Kidney (tissue), 14 donors: ENCODE results near the gene SORCS2. TPM values are rescaled to one million over a fixed set of nuclear protein-coding genes. Genes with fewer than 3 reads are reported as not detected.

Source experiments
- DNase-seq, 5 donors: peaks; one replicate each; pipeline ENCODE4 v3.0.0-alpha.2; 2013 to 2020
- FAIRE-seq: peaks from 2 replicates; lab custom pipeline; 2012; peaks lifted over from hg19 to GRCh38; lab: Jason Lieb, UNC
- H3K27ac ChIP-seq, 2 donors: one replicate each; pipeline ENCODE4 v1.7.0; 2013; ENCODE audit warnings: low read depth in 2 of 2, low read length in 2 of 2, inconsistent platforms in 1 of 2
- H3K27me3 ChIP-seq: one replicate; pipeline ENCODE4 v1.7.1; 2013; ENCODE audit warnings: low read length, inconsistent platforms; ENCODE audit not compliant: control insufficient read depth, insufficient read depth
- H3K36me3 ChIP-seq, 3 donors: one replicate each; pipeline versions ENCODE4 v1.7.0 to v1.7.1; 2013; ENCODE audit warnings: low read length in 3 of 3, control low read depth in 1 of 3, inconsistent platforms in 1 of 3; ENCODE audit not compliant: insufficient read depth in 3 of 3, control insufficient read depth in 2 of 3
- H3K4me1 ChIP-seq, 3 donors: one replicate each; pipeline versions ENCODE4 v1.7.0 to v1.7.1; 2013; ENCODE audit warnings: low read length in 3 of 3, inconsistent platforms in 1 of 3, low read depth in 1 of 3; ENCODE audit not compliant: control insufficient read depth in 2 of 3, insufficient read depth in 2 of 3
- H3K4me3 ChIP-seq, 3 donors: one replicate each; pipeline versions ENCODE4 v1.7.0 to v1.8.1; 2013; ENCODE audit warnings: low read length in 3 of 3, control low read depth in 1 of 3, inconsistent platforms in 1 of 3
- H3K9ac ChIP-seq, 3 donors: one replicate each; pipeline versions ENCODE4 v1.7.0 to v1.7.1; 2013; ENCODE audit warnings: low read length in 3 of 3, control low read depth in 1 of 3, inconsistent platforms in 1 of 3
- H3K9me3 ChIP-seq, 3 donors: one replicate each; pipeline versions ENCODE4 v1.7.0 to v1.7.1; 2013; ENCODE audit warnings: low read length in 3 of 3, control low read depth in 1 of 3, inconsistent platforms in 1 of 3; ENCODE audit not compliant: control insufficient read depth in 2 of 3, insufficient read depth in 1 of 3
- intact Hi-C: fragments of 100-400 bp; cut with DNase I; formaldehyde crosslinking; loops from one replicate; pipeline ENCODE4 v1.11.1; 2022
- polyA plus RNA-seq: library from polyadenylated mRNA; stranded (reverse); fragments of 350-450 nt; fragmentation: Illumina TruSeq; extraction: RNeasy Lipid Tissue Mini Kit (QIAGEN cat#74804); gene quantifications from one replicate; pipeline ENCODE4 v1.2.3, GENCODE V29; 2014; ENCODE audit warnings: low read depth, low replicate concordance; ENCODE audit not compliant: insufficient read depth
- total RNA-seq: library from RNA; stranded (reverse); fragmentation: NEBNext Ultra II Directional; extraction: Animal tissue kit (Norgen Biotek cat#: 25700); gene quantifications from one replicate; pipeline ENCODE4 v1.2.1, GENCODE V29; 2021
- TF ChIP-seq, protein P1 (sequence below): IDR thresholded peaks from 3 replicates; pipeline ENCODE4 v1.5.1; 2012; ENCODE audit warnings: mild to moderate bottlenecking, moderate library complexity, borderline replicate concordance; ENCODE audit not compliant: insufficient read depth; ENCODE audit errors: extremely low read depth
- donor health status: control.
- donor health status: control.
- donor health status: control.
- donor health status: control.
- donor health status: control.
- donor health status: DM: yes; HTN: yes; CAD: no.
- donor health status: Normal renal cell carcinoma (clear cell type).

SORCS2 gene
- total and polyA plus RNA-seq, 2 donors from 2014 or later, result 6.1 to 9.1 TPM

DNA sequence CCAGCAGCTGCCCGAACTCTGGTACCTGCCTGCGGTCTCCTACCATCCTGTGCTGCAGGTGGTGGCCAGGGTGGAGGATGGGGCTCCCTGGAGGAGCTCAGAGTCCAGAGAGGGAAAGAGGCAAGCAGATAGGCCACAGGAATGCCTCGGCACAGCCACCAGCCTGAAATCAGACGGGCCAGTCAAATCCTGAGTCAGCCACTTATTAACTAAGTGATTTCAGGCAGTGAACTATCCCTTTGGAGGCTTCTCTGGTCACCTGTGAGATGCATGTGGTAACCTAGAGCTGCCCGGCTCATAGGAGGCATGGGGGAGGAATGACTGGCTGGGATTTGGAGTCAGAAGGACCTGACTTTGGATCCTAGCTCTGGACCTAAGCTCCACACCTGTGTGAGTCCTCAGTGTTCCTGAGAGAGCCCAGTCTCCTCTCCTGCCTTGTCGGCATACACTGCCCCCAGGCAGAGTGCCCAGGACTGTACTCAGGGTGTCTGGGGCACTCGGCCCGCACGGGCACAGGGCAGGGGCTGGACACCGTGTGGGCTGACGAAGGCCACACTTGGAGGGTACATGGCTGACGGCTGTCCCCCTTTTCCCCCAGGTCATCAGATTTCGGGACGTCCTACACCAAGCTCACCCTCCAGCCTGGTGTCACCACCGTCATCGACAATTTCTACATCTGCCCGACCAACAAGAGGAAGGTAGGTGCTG lies 338.7 kb downstream of the SORCS2 start:
- intact Hi-C loops, result no loop called here
- TF ChIP-seq, protein P1, sequence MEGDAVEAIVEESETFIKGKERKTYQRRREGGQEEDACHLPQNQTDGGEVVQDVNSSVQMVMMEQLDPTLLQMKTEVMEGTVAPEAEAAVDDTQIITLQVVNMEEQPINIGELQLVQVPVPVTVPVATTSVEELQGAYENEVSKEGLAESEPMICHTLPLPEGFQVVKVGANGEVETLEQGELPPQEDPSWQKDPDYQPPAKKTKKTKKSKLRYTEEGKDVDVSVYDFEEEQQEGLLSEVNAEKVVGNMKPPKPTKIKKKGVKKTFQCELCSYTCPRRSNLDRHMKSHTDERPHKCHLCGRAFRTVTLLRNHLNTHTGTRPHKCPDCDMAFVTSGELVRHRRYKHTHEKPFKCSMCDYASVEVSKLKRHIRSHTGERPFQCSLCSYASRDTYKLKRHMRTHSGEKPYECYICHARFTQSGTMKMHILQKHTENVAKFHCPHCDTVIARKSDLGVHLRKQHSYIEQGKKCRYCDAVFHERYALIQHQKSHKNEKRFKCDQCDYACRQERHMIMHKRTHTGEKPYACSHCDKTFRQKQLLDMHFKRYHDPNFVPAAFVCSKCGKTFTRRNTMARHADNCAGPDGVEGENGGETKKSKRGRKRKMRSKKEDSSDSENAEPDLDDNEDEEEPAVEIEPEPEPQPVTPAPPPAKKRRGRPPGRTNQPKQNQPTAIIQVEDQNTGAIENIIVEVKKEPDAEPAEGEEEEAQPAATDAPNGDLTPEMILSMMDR, result no peak
- H3K36me3 ChIP-seq, result no peaks in the 10 kb centered on the region
- H3K9ac ChIP-seq, result no peak overlapping the region
- H3K9me3 ChIP-seq, result no peaks in the 10 kb centered on the region
- no peak overlapping the region for H3K27ac ChIP-seq
- no peaks in the 10 kb centered on the region for H3K4me1 ChIP-seq
- DNase-seq, result no peak
- no peak for FAIRE-seq
- no peaks in the 10 kb centered on the region for H3K27me3 ChIP-seq
- H3K4me3 ChIP-seq, result no peak overlapping the region

DNA sequence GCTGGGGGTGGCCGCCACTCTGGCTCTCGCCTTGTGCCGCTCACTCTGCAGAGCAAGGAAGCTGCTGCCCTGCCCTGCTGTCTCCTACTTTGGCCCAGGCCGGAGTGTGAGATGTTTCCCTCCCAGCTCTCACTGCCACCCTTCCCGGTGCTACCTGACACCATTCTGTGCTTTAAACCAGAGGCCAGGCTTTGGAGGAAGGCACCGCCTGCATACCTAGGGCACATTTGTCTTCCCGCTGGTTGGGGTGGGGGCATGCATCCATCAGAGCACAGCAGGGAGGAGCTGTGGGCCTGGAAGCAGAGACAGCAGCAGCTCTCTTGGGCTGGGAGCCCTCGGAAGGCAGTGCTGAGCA lies 339.3 kb downstream of the SORCS2 start:
- H3K9me3 ChIP-seq, result no peaks in the 10 kb centered on the region
- H3K9ac ChIP-seq, result no peak overlapping the region
- FAIRE-seq, result no peak
- no peaks in the 10 kb centered on the region for H3K27me3 ChIP-seq
- no peaks in the 10 kb centered on the region for H3K4me1 ChIP-seq
- intact Hi-C loops, result no loop called here
- TF ChIP-seq, protein P1, result no peak
- H3K4me3 ChIP-seq, result no peak overlapping the region
- H3K36me3 ChIP-seq, result no peaks in the 10 kb centered on the region
- H3K27ac ChIP-seq, result no peak overlapping the region
- DNase-seq, result peak in 3 of 5 donors; percentile 40 to 51 (median 49)

DNA sequence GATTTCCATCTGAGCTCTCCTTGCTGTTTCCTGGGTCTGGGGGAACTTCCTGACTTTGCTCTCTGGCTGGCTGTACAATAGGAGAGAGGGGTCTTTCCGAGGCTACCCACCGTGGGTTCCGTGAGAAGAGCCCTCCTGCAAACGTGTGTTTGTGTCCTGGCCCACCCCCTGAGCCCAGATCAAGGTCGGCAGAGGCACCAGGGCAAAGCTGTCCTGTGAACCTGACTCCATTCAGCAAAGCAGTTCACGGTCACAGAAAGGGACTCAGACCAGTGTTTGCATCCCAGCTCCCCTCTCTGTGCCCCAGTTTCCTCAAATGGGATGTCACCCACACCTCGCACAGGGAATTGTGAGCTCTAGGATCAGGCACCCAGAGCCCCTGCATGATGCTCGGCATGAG lies 339.7 kb downstream of the SORCS2 start:
- FAIRE-seq, result no peak
- DNase-seq, result no peak
- intact Hi-C loops, result no loop called here
- Histone ChIP-seq H3K4me3 (no peak overlapping the region), H3K9ac (no peak overlapping the region), H3K36me3 (no peaks in the 10 kb centered on the region), H3K9me3 (no peaks in the 10 kb centered on the region), H3K27me3 (no peaks in the 10 kb centered on the region), H3K4me1 (no peaks in the 10 kb centered on the region), H3K27ac (no peak overlapping the region)
- TF ChIP-seq, protein P1, result no peak

DNA sequence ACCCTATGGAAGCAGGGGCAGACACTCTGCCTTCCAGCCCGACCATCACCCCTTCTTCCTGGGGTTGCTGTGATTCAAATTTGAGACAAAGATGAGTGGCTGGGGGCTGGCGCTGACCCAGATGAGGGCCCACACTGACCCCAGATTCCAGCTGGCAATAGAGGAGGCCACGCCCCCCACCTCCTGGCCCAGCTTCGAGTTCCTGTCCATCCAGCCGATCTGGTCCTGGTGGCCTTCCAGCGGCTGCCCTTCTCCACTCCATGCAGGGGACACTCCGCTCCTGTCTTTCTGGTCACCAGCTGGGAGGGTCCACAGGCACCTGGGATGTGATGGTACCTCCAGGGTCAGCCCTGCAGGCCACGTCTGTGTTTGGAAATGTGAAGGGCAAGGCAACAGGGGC lies 340.9 kb downstream of the SORCS2 start:
- H3K4me3 ChIP-seq, result no peak overlapping the region
- no peaks in the 10 kb centered on the region for H3K4me1 ChIP-seq
- H3K27ac ChIP-seq, result no peak overlapping the region
- FAIRE-seq (no peak), DNase-seq (no peak)
- intact Hi-C loops, result no loop called here
- no peak overlapping the region for H3K9ac ChIP-seq
- H3K27me3 ChIP-seq, result no peaks in the 10 kb centered on the region
- H3K36me3 ChIP-seq, result no peaks in the 10 kb centered on the region
- TF ChIP-seq, protein P1, result no peak
- no peaks in the 10 kb centered on the region for H3K9me3 ChIP-seq
